Body of pancreas (tissue), 4 donors: ENCODE data around the gene PDGFD.

Experiments
- POLR2A ChIP-seq, 3 donors: fragments of 450-650 bp; IDR thresholded peaks; one replicate each; pipeline ENCODE4 v1.6.1; 2016; ENCODE audit warnings: antibody characterized with exemption in 3 of 3, mild to moderate bottlenecking in 2 of 3
- TF ChIP-seq, protein P1 (sequence below), 7 experiments: fragments of 450-650 bp in 4 of 7; fragments of 200-600 bp in 3 of 7; sonication (generic) in 3 of 7; IDR thresholded peaks; one replicate each; pipeline ENCODE4 v1.5.1; 2016 to 2019; ENCODE audit warnings: antibody characterized with exemption in 7 of 7

DNA sequence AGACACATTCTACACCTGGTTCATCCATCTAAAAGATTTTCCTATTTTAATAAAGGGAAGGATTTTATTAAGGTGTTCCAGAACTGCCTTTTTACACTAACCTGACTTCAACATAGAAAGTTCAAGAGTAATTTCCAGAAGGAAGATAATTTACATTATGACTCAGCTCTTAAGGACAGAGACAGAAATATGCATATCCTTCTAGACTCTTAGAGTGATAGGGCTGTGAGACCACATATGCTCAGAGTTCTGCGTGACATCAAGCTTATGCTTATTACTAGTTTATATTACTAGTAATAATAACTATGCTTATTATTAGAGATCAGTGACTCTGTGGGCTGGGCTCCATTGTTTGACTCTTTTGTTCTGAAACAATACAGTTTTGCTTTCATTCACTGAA, 4.6 kb downstream of the PDGFD start:
- TF ChIP-seq, protein P1, sequence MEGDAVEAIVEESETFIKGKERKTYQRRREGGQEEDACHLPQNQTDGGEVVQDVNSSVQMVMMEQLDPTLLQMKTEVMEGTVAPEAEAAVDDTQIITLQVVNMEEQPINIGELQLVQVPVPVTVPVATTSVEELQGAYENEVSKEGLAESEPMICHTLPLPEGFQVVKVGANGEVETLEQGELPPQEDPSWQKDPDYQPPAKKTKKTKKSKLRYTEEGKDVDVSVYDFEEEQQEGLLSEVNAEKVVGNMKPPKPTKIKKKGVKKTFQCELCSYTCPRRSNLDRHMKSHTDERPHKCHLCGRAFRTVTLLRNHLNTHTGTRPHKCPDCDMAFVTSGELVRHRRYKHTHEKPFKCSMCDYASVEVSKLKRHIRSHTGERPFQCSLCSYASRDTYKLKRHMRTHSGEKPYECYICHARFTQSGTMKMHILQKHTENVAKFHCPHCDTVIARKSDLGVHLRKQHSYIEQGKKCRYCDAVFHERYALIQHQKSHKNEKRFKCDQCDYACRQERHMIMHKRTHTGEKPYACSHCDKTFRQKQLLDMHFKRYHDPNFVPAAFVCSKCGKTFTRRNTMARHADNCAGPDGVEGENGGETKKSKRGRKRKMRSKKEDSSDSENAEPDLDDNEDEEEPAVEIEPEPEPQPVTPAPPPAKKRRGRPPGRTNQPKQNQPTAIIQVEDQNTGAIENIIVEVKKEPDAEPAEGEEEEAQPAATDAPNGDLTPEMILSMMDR (IDR thresholded peaks at IDR 0.05): no peak
- no peak for TF ChIP-seq POLR2A (IDR thresholded peaks at IDR 0.05)
